NCI-H524 (cell line): Measurements from ENCODE around the gene RRP7A.
"Not testable (repeated sequence)": the region's sequence is repeated elsewhere in the genome, so short reads cannot be mapped to it uniquely, and the experiment has no call there.

ENCODE experiments used
- DNase-seq, 2 experiments: peaks; one replicate each; lab custom pipeline; 2025; lab: John Stamatoyannopoulos, UW

RRP7A gene

GRCh38 chr22:42535082-42535731 lies 15.6 kb upstream of the RRP7A start:
- DNase-seq: not testable (repeated sequence)

GRCh38 chr22:42533638-42533977 lies 14.0 kb upstream of the RRP7A start:
- no peak for DNase-seq

GRCh38 chr22:42531401-42532084 lies 11.9 kb upstream of the RRP7A start:
- not testable (repeated sequence) for DNase-seq

GRCh38 chr22:42529435-42529834 lies 9.8 kb upstream of the RRP7A start:
- not testable (repeated sequence) for DNase-seq

GRCh38 chr22:42528591-42529307 lies 9.2 kb upstream of the RRP7A start:
- DNase-seq: no peak

- no peak for DNase-seq
Measured at GRCh38 chr22:42522546-42522945, 3.0 kb upstream of the RRP7A start.

GRCh38 chr22:42521228-42521546 lies 1.6 kb upstream of the RRP7A start:
- no peak for DNase-seq

- not testable (repeated sequence) for DNase-seq
Measured at GRCh38 chr22:42518638-42519524, 715 bp downstream of the RRP7A start.

GRCh38 chr22:42517103-42517502 lies 2.5 kb downstream of the RRP7A start:
- not testable (repeated sequence) for DNase-seq

- DNase-seq: no peak
Measured at GRCh38 chr22:42515896-42516295, 3.7 kb downstream of the RRP7A start.

- not testable (repeated sequence) for DNase-seq
Measured at GRCh38 chr22:42515304-42515703, 4.3 kb downstream of the RRP7A start.

GRCh38 chr22:42514331-42514730 lies 5.3 kb downstream of the RRP7A start:
- DNase-seq: not testable (repeated sequence)

GRCh38 chr22:42512273-42512990 lies 7.2 kb downstream of the RRP7A start:
- peak in 1 of 2 experiments; percentile 26 for DNase-seq

- DNase-seq: no peak
Measured at GRCh38 chr22:42511401-42511891, 8.2 kb downstream of the RRP7A start.

GRCh38 chr22:42509548-42509947 lies 10.0 kb downstream of the RRP7A start:
- no peak for DNase-seq

GRCh38 chr22:42508975-42509364 lies 10.6 kb downstream of the RRP7A start:
- not testable (repeated sequence) for DNase-seq

- DNase-seq: not testable (repeated sequence)
Measured at GRCh38 chr22:42508327-42508974, 11.1 kb downstream of the RRP7A start.

- DNase-seq: no peak
Measured at GRCh38 chr22:42500836-42501179, 18.8 kb downstream of the RRP7A start.

- no peak for DNase-seq
Measured at GRCh38 chr22:42500161-42500835, 19.3 kb downstream of the RRP7A start.

- not testable (repeated sequence) for DNase-seq
Measured at GRCh38 chr22:42499773-42500160, 19.8 kb downstream of the RRP7A start.
